Fibroblast of skin of right quadriceps (primary cell): ENCODE results near the gene MAGOH.
"Not testable (repeated sequence)": the region's sequence is repeated elsewhere in the genome, so short reads cannot be mapped to it uniquely, and the experiment has no call there.

ENCODE experiments used
- DNase-seq: peaks from one replicate; pipeline ENCODE4 v3.0.0-alpha.2; 2013

MAGOH gene

GRCh38 chr1:53238197-53239155, at the start of gene MAGOH:
MAGOH (minus strand) TSS chr1:53238518; CDS start chr1:53238448, 70 bp downstream.
- peak; percentile 96 for DNase-seq

DNA sequence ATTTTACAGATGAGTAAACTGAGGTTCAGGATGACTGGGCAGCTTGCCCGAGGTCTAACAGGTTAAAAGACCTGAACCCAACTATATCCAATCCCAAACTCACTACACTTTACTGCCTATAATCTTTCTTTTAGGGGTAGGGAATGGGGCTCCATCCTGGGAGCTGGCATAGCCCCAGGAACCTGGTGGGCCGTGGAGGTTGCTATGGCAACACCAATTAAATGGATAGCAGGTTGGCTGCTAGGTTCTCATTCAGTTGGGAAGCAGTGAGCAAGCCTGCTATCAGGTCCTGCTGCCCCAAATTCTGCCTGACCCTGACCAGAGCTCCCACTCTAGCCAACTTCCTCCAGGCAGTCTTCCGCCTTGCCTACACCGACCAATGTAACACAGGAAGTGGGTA, 48.6 kb upstream of the MAGOH start:
- no peak for DNase-seq

DNA sequence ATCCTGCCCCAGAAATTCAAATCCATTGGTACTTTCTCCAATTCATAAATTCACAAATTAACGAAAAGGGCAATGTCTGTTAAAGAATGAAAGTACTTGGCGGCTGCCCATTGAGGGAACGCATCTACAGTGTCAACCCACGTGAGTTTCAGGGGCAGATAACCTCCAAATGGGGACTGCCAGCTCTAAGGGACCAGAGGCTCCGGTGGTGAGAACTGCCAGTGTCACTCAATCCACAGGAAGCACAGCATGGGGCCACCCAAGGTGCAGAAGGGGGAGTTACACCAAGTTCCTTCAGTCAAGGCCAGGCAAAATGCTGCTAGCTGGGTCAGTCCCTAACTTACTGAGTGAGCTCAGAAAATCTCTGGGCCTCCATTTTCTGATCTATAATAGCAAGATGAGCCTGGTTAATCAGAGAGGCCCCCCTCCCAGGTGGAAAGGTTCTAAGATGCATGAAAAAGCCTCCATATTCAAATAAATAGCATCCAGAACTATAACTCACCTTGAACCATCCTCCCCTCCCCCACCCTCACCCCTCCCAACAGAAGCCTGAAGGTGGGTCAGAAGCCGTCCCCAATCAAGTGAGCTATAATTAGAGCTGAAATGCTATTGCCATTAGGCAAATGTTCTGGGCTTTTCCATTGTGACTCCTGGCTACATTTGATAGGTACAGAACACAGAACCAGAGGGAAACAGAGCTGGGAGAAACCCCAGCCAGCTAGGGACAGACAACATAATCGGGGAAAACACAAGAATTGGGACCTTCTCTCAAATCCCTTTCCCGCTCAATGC, 47.8 kb upstream of the MAGOH start:
- DNase-seq = no peak

DNA sequence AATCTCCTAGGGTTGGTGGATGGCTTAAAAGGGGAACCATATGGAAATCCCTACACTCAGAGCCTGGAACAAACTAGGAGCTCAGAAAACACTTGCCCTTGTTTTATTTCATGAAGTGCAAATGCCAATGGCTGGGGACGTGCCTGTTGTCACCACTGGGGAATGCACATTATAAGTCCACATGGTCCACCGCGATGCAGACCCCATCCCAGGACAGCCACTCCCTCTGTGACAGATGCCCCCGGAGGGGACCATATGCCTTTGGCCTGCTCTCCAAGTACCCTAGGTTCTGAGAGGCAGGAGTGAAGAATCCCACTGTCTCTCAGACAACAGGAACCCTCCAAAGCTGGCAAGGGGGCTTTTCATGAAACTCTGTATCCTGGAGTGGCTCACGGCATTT, 47.2 kb upstream of the MAGOH start:
- DNase-seq = no peak

- DNase-seq = no peak
Observed at GRCh38 chr1:53284224-53285020, 46.1 kb upstream of the MAGOH start.

DNA sequence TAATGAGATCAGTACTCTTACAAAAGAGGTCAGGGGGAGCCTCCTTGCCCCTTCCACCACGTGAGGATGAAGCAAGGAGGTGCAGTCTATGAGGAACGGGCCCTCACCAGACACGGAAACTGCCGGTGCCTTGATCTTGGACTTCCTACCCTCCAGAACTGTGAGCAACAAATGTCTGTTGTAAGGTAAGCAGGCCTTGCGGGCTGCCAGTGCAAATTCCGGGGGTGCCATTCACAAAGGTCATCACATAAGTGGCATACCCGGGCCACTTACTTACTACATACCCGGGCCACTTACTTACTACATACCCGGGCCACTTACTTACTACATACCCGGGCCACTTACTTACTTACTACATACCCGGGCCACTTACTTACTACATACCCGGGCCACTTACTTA, 44.8 kb upstream of the MAGOH start:
- not testable (repeated sequence) for DNase-seq

- DNase-seq = no peak
Observed at GRCh38 chr1:53281133-53281532, 42.8 kb upstream of the MAGOH start.

DNA sequence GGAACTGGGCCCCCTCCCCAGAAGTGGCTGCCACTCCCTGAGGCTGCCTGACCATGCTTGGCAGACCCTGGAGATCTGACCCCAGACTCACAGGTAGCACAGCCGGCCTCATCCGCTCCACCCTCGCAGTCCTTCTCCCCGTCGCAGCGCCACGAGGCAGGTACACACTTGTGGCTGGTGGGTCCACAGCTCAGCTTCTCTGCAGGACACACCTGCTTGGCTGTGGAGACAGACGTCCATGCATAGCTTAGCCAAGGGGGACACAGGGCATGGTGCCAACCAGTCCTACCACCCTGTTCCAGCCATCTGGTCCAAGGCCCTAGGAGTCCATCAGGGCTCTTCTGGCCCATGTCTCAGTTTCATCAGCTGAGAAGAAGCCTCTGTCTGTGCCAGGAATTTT, 42.2 kb upstream of the MAGOH start:
- no peak for DNase-seq

GRCh38 chr1:53279296-53280200, 41.2 kb upstream of the MAGOH start:
- DNase-seq = no peak

GRCh38 chr1:53278298-53278725, 40.0 kb upstream of the MAGOH start:
- DNase-seq = peak; percentile 22

DNA sequence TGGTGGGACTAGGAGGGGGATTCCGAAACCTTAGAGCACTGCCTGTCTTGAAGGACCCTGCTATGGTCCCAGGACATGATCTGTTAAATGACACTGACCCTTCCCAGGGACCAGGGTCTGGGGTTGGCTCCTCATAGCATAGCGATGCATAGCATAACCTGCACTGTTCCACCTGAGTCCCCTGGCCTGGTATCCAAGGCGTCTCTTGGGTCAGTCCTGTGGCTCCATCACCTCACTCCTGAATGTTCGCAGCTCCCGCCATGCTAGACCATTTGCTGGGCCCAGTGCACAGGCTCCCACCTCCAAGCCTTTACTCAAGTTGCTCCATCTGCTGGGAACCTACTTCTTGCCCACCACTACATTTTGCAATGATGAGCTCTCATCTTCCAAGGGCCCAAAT, 39.0 kb upstream of the MAGOH start:
- no peak for DNase-seq

DNA sequence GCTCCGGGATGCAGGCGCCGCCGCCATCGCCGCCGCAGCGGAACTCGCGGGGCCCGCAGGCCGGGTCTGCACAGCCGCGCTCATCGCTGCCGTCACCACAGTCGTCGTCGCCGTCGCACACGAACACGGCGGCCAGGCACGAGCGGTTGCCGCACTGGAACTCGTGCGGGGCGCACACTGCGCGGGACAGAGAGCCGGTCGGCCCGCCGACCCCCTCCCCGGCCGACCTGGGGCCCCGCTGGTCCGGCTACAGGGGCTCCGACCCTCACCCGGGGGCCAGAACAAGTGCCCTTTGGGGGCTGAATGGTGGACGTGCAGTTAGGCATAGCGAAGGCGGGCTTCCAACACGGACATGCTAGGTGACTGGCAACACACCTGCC, 38.6 kb upstream of the MAGOH start:
- DNase-seq = no peak

DNA sequence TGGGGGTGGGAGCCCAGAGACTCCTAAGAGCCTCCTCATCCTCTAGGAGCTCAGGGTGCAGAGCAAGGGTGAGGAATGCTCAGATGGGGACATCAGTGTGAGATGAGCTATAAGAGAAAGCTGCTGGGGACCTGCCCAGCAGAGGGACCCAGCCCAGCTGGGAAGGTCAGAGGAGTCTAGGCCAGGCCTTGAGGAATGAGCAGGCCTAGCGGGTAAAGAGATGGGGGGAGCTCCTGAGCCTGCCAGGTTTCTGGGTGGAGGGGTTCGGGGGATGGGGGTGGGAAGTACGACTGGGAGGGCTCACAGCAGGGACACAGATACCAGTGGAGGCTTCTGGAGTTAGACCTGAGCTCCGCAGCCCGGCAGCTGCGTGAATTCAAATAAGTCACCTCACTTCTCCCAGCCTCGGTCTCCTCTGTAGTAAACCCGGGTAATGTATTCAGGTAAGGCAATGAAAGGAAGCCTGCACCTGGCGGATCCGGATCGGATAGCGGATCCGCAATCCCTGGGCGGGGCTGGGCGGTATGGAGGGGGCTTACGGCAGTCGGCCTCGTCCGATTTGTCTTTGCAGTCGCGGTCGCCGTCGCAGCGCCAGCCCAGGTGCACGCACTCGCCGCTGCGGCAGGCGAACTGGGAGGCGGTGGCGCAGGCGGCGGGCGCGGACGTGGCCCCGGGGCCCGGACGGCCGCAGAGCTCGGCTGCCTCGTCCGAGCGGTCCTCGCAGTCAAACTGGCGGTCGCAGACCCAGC, 38.0 kb upstream of the MAGOH start:
- DNase-seq = no peak

DNA sequence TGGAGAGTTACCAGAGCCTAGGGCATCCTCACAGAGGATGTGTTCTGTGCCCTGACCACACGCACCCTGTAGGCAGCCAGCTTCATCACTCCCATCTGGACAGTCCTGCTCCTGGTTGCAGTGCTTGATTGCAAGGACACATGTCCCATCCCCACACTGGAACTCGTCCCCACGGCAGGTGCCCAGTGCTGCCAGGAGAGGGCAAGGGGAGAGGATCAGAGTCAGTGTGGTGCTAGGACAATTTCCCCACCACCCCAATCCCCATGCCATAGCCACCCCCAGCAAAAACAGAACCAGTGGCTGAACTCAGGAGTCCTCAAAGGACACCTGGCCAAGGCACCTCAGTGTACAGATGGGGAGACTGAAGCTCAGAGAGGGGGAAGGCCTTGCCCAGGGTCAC, 37.2 kb upstream of the MAGOH start:
- DNase-seq = no peak

- no peak for DNase-seq
Observed at GRCh38 chr1:53274541-53275185, 36.3 kb upstream of the MAGOH start.

- DNase-seq = no peak
Observed at GRCh38 chr1:53274026-53274425, 35.7 kb upstream of the MAGOH start.

DNA sequence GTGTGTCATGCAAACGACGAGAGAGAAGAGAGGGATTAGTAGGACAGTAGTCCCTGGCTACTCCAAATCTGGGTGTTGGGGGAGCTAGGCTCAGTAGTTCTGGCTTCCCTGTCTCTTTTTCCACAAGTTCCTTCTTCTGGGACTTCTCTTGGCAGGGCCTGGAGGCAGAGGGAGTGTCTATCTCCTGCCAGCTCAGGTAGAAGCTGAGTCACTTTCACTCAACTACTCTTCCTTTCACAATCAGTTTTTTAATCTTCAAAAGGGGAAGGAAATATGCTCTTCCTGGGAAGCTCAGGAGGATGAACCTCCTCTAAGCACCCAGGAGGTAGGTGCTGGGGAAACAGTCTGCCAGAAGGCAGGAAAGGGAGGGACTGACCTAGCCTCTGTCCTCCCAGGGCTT, 35.2 kb upstream of the MAGOH start:
- no peak for DNase-seq

- DNase-seq = peak; percentile 16
Observed at GRCh38 chr1:53272349-53272748, 34.0 kb upstream of the MAGOH start.

- no peak for DNase-seq
Observed at GRCh38 chr1:53271446-53272090, 33.2 kb upstream of the MAGOH start.

- no peak for DNase-seq
Observed at GRCh38 chr1:53270873-53271272, 32.6 kb upstream of the MAGOH start.
